NCI-H2107 (cell line): ENCODE results near the gene CCDC82.

Experiments
- DNase-seq: peaks from one replicate; lab custom pipeline; 2025; lab: John Stamatoyannopoulos, UW

Gene CCDC82

DNA sequence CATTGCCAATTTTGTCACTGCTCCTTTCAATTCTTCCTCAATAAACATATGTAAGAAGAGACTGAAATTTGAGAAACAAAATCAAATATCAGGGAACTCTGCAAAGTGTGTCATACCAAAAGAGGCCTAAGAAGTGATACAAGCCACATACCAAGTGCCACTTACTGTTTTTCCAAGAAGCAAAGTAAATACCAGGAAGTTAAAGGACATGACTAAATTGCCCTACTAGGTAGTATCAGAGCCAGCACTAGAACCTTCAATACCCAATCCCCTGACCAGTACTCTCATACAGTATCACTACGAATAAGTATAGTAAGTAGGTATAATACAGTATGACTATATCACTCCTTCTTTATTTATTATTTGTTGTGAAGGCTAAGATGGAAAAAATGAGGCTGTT lies 60.3 kb downstream of the CCDC82 start:
- no peak for DNase-seq

DNA sequence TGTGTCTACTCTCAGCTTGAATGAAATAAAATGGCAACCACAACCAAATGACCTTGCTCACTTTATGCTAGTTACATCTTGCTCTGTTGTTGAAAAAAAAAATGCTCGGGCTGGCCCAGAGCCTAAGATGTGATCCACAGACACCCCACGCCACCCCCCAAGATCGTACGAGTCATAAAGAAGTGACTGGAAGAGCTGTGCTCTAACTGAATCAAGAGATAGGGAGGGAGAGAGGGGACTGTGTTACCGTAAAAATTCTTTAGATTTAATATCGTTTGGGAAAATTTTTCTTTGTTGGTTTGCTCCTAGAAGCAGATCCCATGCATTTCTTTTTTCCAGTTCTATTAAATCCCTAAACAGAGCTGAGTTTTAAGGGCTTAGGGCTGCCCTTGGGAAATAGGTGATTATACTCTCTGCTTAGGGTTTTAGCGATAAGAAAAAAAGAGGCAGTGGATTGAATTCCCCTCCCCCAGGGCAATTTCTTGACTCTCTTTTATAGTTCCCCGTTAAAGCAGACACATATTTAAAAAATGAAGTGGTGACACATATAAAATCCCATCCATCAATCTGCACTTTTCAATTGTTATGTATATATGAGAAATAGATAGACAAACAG lies 61.2 kb downstream of the CCDC82 start:
- DNase-seq: no peak

DNA sequence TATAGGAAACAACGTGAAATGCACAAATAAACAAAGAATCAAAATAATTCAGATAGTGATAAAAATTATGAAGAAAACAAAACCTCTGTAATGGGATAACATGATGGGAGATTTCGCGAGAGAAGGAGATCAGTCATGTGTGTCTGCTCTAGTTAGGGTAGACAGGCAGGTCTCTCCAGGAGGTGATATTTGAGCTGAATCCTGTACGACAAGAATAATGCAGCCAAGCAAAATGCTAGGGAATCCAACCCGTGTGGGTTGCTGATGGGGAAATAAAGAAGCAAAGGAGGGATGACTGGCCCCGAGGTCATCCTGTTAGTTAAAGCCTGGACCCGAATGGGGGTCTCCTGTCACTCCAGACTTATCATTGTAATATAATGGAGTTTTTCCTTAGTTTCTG lies 62.8 kb downstream of the CCDC82 start:
- peak; percentile 32 for DNase-seq

DNA sequence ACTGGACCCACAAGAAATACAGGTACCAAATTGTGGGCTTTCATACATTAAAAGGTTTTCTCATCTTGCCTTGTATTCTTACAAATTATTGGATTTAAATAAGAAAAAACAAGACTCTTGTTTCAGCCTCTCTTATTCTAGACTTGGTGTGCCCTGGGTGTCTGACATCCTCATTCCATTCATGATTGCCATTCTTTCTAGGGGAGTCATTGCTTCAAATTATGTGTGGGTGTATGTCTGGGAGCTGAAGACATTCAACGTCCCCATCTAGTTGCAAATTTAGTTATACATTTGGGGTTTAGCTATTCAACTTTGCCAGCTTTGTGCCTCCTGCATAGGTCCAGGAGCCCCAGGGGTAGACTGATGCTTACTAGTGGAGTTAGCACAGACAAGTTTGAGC lies 64.8 kb downstream of the CCDC82 start:
- no peak for DNase-seq

DNA sequence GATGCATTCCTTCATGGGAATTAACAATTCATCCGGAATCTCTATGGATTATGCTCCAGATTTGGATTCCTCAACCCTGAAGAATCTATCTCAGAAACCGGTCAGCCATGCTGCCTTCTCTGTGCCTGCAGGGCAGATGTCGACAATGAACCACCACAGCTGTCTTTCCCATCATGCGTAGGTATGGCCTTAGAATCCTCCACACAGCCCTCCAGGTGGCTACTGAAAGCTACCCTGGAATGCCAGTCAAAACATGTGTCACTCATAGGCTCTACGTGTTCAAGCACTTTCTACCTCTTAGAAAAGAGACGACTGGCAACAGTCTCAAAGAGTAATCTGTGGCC lies 66.1 kb downstream of the CCDC82 start:
- no peak for DNase-seq

DNA sequence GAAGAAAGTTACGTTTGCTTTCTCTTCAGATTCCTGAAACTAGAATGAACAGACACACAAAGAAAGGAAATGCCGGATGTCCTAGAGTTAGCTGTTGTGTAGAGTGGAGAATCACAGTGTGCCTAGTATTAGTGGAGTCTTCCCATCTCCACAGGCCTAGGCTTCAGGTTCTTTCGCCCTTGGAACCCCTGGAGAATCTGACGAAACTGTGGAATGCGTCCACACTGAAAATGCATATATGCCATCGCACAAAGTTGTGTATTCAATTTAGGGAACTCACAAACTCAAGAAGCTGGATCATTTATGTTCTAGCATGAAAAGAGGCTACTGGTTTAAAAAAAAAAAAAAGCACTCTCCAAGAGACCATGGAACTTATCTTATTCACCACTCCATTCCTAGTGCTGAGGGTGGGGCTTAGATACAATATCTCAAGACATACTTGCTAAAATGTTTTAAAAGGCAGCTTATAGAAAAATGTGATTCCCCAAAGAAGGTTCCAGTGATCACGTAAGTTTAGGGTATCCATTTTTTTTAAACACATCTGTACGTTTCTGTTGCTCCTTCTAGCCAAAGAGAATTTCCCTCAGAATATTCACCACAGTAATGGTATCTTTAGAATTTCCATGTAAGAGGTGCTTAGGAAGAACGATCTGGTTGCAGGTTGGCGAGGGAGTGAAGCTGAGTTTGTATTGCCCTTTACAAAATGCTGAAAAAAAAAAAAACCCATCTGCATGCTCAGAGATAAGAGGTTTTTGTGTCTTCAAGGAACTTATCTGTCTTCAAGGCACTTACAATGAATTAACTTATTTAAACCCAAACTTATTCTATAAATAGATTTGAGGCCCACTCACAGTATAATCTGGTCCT lies 66.7 kb downstream of the CCDC82 start:
- DNase-seq: no peak

DNA sequence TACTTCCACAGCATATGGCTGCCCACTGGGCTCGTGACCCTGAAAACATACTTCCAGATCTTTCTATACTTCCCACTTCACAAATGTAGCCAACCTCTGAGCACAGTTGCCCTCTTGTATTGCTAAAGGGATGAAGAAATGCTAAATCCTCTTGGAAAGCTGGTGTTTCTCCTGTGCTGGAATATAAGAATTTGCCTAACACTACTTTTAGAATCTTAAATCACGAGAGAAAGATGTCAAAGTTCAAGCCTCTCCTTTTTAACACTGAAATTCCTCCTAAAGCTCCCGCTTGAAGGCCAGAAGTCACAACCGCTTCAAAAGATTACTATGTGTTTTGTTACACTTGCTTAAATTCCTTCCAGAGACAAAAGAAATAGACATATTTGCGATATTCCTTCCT lies 68.6 kb downstream of the CCDC82 start:
- no peak for DNase-seq

DNA sequence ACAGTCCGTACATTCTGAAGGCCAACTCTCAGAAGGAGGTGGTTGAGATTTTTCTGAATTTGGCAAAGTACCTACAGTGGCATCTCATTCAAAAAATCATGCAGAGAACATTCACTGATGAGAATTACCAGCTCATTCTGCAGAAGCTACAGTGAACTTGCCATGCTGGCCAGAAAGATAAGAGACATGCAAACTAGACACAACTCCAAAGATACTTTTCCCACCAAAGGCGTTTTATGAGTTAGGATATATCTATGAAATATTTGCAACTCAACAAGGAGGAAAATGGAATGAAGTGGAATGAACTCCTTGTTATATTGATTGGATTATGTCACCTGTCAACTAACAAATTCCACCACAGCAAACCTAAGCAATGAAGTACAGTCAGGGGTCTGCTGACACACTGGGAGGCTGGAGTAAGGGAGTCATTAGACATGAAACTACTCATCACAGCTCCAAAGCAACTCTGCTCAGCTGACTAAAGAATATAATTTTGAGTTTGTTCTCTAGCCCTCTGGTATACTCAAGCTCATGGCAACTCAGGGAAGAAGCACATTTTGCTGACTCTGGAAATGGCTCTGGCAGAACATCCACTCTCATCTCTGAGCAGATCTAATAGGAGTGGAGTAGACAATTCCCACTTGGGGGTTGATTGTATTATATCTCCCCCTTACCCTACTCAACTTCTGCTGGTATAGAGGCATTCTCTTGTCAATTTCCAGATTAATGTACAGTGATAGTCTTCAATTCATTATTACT lies 69.6 kb downstream of the CCDC82 start:
- no peak for DNase-seq

DNA sequence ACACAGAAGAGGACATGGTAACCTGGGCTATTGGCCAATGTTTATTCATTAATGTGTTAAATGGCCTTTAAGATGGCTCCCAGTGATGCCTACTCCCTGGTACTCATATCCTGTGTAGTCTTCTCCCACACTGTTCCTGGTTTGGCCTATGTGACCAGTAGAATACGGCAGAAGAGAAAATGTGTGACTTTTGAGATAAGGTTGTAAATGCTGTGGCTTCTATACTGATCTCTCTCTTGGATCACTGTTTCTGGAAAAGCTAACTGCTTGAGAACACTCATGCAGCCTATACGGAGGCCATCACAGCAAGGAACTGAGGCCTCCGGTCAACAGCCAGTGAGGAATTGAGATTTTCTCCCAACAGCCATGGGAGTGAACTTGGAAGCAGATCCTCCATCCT lies 70.9 kb downstream of the CCDC82 start:
- DNase-seq: no peak

DNA sequence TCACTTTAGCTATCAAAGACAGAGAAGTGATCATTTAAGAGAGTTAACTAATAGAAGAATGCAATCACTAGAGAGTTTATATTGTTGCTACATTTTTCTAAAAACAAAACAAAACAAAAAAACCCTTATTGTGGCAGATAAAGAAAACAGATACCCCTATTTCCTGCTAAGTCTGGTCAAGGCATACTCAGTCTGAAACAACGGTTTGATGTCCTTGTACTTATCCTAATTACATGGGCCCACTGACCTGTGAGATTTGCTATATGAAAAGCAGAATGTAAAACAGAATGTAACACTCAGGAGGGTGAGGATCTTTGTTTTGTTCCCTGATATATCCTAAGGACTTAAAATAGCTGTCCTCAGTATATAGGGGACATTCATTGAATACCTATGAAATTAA lies 71.3 kb downstream of the CCDC82 start:
- DNase-seq: no peak

DNA sequence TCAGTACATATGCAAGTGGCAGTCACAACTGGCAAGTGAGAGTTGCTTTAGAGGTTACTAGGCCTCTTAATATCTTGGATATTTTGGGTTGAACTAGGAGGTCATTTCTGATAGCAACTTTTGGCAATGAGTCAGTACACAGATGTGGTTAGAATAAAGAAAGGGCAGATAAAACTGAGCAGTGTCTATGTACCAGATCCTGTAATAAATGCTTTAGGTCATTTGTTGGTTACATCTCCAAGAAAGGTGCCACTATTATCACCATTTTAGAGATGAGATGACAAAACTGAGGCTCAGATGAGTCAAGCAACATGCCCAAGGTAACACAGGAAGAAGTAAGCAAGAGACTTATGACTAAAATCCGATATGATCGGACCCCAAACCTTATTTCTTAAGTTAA lies 71.7 kb downstream of the CCDC82 start:
- DNase-seq: no peak

DNA sequence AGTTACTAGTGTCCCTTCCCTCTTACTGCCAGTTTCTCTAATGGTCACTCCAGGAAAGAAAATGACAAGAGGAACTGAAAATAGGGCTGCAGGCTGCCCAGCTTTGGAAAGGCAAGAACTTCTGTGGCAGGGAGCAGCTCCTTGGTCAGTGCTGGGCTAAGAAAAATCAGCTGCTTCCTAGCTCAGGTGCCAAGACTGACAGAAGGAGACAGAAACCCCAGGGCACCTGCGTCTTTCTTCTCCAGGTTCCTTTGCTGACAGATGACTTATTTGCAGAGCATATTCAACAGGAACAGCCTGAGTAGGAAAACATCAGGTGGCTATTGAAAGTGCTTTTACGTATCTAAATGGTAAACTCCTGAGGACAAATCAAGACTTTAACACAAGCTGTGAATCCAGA lies 72.1 kb downstream of the CCDC82 start:
- no peak for DNase-seq

DNA sequence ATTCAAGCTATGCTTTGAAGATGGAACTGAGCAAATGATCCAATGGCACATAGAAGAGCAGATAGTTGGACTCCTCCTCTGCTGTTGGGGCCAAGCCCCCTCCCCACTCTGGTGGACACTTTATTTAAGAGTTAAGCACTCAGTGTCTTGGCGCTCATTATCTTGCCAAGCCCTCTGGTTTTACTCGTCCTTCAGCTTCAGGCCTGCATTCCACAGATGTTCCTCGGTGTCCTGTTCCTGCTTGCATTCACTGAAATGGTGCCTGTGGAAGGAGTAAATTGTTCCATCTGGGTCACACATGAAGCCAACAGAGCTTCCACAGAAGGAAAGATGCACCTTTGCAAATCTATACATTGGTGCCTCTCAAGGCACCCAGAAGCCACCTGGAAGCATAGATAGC lies 72.8 kb downstream of the CCDC82 start:
- no peak for DNase-seq

DNA sequence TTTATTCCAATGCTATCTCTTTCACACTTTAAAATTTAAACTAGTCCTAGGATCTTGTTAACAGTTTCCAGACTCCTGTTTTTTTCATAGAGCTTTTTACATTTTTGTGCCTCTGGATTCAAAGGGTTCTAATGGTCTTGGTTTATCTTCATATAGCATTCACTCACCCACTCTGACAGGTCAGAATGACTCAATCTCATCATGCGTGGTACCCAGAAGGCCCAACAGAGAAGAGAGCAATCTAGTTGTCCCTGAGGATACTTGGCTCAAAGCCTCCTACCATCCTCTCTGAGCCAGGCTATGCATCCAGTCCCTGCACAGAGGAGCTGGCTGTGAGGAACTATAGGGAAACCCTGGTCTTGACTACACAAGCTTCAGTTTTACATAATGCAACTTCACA lies 74.2 kb downstream of the CCDC82 start:
- DNase-seq: no peak

DNA sequence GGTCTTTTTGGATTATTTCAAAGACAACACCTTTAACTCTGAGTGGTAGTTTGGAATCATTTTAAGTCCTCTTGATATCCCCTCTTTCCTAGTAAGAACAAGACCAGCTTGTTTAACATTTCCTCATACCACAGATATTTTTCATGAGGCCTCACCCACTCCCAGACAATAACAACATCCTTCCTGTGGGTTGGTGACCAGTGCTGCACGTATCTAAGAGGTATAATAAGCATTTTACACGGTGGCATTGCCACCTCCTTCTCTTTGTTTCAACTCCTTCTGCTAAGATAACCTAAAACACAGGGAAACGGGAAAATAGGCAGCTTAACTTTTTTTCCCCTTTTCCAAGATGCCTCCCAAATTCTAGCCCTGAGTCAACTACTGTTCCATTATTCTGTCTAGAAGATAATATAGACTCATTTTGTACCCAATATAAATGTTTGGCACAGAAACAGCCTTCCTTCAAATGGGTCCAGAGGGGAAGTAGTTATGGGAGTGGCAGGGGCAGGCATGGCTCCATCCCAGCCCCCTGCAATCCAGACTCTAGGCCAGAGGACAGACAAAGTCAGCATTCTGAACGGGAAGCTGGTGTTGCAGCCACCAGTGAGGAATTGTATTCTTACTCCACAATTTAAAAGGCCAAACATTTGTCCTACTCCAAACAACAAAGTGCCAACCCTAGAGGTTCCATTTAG lies 75.2 kb downstream of the CCDC82 start:
- no peak for DNase-seq

DNA sequence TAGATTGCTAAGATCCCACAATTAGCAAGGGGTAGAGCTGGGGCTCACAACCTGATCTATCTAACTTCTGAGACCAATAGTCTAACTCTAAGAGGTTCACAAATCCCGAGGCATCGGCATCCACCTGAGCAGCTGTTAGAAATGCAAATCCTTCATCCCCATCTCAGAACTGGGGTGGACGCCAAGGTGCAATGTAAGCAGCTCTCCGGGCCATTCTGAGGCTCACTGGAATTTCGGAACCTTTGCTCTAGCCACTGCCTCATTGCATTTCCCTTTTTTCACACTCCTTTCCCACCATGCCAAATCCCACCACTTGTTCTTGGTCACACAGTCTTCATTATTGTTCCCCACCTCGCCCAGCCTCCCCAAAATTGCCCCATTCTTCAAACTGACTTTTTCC lies 76.5 kb downstream of the CCDC82 start:
- DNase-seq: no peak

DNA sequence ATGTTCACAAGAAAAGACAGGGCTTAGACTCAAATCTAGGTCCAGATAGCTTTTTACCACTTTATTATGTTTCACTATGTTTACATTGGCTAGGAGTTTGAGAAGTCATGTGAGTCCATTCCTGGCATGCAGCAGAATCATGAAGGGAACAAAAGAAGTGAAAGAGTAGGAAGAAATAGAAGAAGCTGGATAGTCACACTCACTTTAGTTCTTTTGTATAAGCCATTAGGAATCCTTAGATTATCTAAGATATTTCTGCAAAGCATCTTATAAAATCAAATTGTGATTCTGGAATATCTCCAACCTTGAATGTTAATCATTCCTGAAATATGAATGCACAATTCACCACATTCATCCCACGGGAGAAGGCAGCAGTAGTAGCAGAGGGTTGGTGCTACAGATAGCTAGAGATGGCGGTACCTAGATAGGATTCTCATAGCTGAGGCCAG lies 78.6 kb downstream of the CCDC82 start:
- DNase-seq: no peak

DNA sequence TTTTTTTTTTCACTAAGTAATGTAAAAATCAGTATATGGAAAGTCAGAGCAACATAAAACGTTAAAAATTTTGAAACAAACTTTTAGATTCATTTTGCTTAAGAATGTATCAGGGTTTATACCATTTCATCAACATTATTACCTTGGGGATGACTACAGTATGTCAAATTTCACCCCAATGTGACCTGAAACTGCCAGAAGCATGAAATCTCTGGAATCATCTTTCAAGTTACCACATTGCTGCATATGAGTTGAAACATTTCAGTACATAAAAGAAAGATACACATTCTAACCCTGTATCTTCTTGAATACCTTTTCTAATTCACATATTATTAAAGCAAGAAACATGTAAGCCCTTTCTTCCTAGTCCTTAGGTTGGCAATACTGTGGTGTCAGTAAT lies 79.5 kb downstream of the CCDC82 start:
- DNase-seq: no peak

DNA sequence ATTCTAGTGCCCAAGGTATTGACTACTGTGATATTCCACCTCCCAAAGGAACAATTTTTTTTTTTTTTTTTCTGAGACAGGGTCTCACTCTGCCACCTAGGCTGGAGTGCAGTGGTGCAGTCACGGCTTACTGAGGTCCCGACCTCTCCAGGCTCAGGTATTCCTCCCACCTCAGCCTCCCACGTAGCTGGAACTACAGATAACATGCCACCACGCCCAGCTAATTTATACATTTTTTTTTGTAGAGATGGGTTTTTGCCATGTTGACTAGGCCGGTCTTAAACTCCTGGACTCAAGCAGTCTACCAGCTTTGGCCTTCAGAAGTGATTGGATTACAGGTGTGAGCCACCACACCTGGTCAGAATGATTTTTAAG lies 80.1 kb downstream of the CCDC82 start:
- DNase-seq: no peak

DNA sequence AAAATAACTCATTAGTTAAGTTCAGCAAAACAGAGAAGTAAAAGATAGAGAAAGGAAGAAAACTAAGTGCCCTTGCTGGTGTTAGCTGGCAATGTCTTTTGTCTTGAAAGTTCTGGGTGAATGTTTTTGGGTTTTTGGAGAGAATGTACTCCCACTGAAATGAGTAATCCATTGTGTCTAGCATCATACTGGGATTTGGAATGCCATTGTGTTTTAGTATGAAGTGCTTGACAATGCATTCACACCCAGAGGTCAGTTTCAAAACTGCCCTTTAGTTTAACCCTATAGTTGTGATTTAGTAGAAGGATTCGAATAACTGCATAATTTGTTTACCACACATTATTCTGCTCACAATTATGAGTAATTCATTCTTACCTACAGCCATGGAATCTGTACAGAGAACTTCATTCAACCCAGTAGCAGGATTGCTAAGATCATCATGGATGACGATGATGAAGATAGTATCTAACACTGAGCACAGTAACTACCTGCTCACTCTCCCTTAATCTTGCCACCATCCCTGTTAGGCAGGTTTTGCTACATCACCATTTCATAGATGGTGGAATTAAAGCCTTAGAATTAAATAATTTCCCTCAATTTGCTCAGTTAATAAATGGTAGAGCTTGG lies 80.6 kb downstream of the CCDC82 start:
- DNase-seq: no peak

DNA sequence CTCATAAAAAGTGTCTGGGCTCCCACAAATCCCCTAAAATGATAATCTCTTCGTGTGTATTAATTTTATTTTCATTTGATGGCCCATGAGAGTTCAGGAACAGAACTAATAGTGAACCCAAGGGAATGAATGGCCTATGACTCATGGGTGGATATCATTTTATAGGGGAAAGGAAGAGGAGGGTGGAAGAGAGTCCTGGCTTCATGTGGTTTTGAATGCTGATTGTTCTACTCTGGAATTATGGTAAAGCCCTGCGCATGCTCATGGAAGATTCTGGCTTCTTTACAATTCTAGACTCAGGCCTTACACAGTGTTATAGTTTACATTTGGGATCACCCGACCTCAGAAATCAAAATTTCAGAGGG lies 82.0 kb downstream of the CCDC82 start:
- no peak for DNase-seq
